Loucy (cell line): ENCODE measurements around the gene KIF11.
"Not testable (repeated sequence)": the region's sequence is repeated elsewhere in the genome, so short reads cannot be mapped to it uniquely, and the experiment has no call there.

Experiments used
- H2AFZ ChIP-seq: fragments of 200-600 bp; sonication (generic); 2 replicates; pipeline ENCODE4 v1.6.0; 2016; ENCODE audit warnings: antibody characterized with exemption, mild to moderate bottlenecking, low read length, moderate library complexity
- H3F3A ChIP-seq: fragments of 200-600 bp; 2 replicates; pipeline ENCODE4 v1.6.0; 2016; ENCODE audit warnings: antibody characterized with exemption, low read depth, mild to moderate bottlenecking
- H3K27me3 ChIP-seq: fragments of 200-600 bp; sonication (generic); 2 replicates; pipeline ENCODE4 v1.6.1; 2014; ENCODE audit warnings: low read length, mild to moderate bottlenecking; ENCODE audit not compliant: insufficient read depth, poor library complexity, severe bottlenecking
- H3K36me3 ChIP-seq: fragments of 200-600 bp; sonication (generic); 2 replicates; pipeline ENCODE4 v1.6.1; 2016; ENCODE audit warnings: low read length; ENCODE audit not compliant: insufficient read depth
- H3K4me1 ChIP-seq: fragments of 200-600 bp; sonication (generic); 2 replicates; pipeline ENCODE4 v1.5.1; 2014; ENCODE audit warnings: low read length, mild to moderate bottlenecking; ENCODE audit not compliant: insufficient read depth, poor library complexity, severe bottlenecking
- H3K4me2 ChIP-seq: fragments of 200-600 bp; sonication (generic); 2 replicates; pipeline ENCODE4 v1.6.0; 2014; ENCODE audit warnings: antibody characterized with exemption, low read length, low read depth, mild to moderate bottlenecking; ENCODE audit not compliant: poor library complexity, severe bottlenecking
- H3K4me3 ChIP-seq: fragments of 200-600 bp; sonication (generic); 2 replicates; pipeline ENCODE4 v1.5.1; 2014; ENCODE audit warnings: low read length, mild to moderate bottlenecking, mixed read lengths; ENCODE audit not compliant: poor library complexity, severe bottlenecking
- H3K79me2 ChIP-seq: fragments of 200-600 bp; sonication (generic); 2 replicates; pipeline ENCODE4 v1.6.1; 2014; ENCODE audit warnings: low read length; ENCODE audit not compliant: insufficient read depth
- H3K9ac ChIP-seq: fragments of 200-600 bp; sonication (generic); 2 replicates; pipeline ENCODE4 v1.6.0; 2014; ENCODE audit warnings: mild to moderate bottlenecking, low read depth, low read length, moderate library complexity; ENCODE audit not compliant: poor library complexity, severe bottlenecking
- H3K9me2 ChIP-seq: fragments of 200-600 bp; sonication (generic); replicated peaks from 2 replicates; pipeline ENCODE4 v1.6.1; 2016; ENCODE audit warnings: low read depth, low read length, mixed read lengths
- H3K9me3 ChIP-seq: fragments of 200-600 bp; sonication (generic); 2 replicates; pipeline ENCODE4 v1.6.1; 2014; ENCODE audit warnings: mild to moderate bottlenecking, antibody characterized with exemption, low read length, low read depth; ENCODE audit not compliant: insufficient read depth
- H4K20me1 ChIP-seq: fragments of 200-600 bp; sonication (generic); 2 replicates; pipeline ENCODE4 v1.6.0; 2014; ENCODE audit warnings: antibody characterized with exemption, low read length, mild to moderate bottlenecking; ENCODE audit not compliant: insufficient read depth, poor library complexity, severe bottlenecking
- CTCF ChIP-seq: fragments of 200-600 bp; sonication (generic); conservative IDR thresholded peaks from 2 replicates; pipeline ENCODE4 v1.5.1; 2014; ENCODE audit warnings: mild to moderate bottlenecking, antibody characterized with exemption, low read length
- EZH2phosphoT487 ChIP-seq: fragments of 200-600 bp; IDR thresholded peaks from 2 replicates; pipeline ENCODE4 v1.6.1; 2018; ENCODE audit warnings: antibody characterized with exemption, mild to moderate bottlenecking, moderate library complexity, borderline replicate concordance

Gene KIF11

GRCh38 chr10:92641492-92641891, 48.6 kb downstream of the KIF11 start:
- Histone ChIP-seq H2AFZ (no peak overlapping the region), H3K9me3 (no peaks in the 10 kb centered on the region), H3F3A (no peaks in the 10 kb centered on the region), H3K4me3 (no peak overlapping the region), H3K27me3 (no peaks in the 10 kb centered on the region), H3K4me2 (no peak overlapping the region), H3K9ac (no peak overlapping the region), H3K4me1 (no peaks in the 10 kb centered on the region), H3K9me2 (no peaks in the 10 kb centered on the region), H4K20me1 (peaks cover 5% of the 10 kb centered on the region), H3K36me3 (peaks cover 75% of the 10 kb centered on the region), H3K79me2 (peaks cover 3% of the 10 kb centered on the region; the same call in 1 of the 2 replicates)
- TF ChIP-seq CTCF, result no peak
- TF ChIP-seq EZH2phosphoT487, result no peak

GRCh38 chr10:92644921-92645320, 52.0 kb downstream of the KIF11 start:
- H3K9me3 ChIP-seq, result no peaks in the 10 kb centered on the region
- H3K9me2 ChIP-seq, result no peaks in the 10 kb centered on the region
- H3K79me2 ChIP-seq, result peaks cover 3% of the 10 kb centered on the region; the same call in 1 of the 2 replicates
- peaks cover 78% of the 10 kb centered on the region for H3K36me3 ChIP-seq
- no peak overlapping the region for H2AFZ ChIP-seq
- H3K4me1 ChIP-seq, result no peaks in the 10 kb centered on the region
- H3K4me2 ChIP-seq, result no peak overlapping the region
- H3F3A ChIP-seq, result no peaks in the 10 kb centered on the region
- peaks cover 5% of the 10 kb centered on the region for H4K20me1 ChIP-seq
- no peak overlapping the region for H3K9ac ChIP-seq
- H3K27me3 ChIP-seq, result no peaks in the 10 kb centered on the region
- no peak overlapping the region for H3K4me3 ChIP-seq
- TF ChIP-seq CTCF (no peak), EZH2phosphoT487 (no peak)

GRCh38 chr10:92650864-92651263, 57.9 kb downstream of the KIF11 start:
- not testable (repeated sequence) for H3K4me2 ChIP-seq, H3K27me3 ChIP-seq, H3F3A ChIP-seq, H3K9me2 ChIP-seq, H3K4me3 ChIP-seq, H3K9me3 ChIP-seq, H3K9ac ChIP-seq, H4K20me1 ChIP-seq, H2AFZ ChIP-seq, H3K4me1 ChIP-seq, H3K79me2 ChIP-seq
- H3K36me3 ChIP-seq, result peaks cover 96% of the 10 kb centered on the region

GRCh38 chr10:92655426-92655825, 62.5 kb downstream of the KIF11 start:
- H4K20me1 ChIP-seq, result no peaks in the 10 kb centered on the region
- no peaks in the 10 kb centered on the region for H3K79me2 ChIP-seq
- TF ChIP-seq EZH2phosphoT487, result no peak
- no peak for TF ChIP-seq CTCF
- no peaks in the 10 kb centered on the region for H3K9me3 ChIP-seq
- no peak overlapping the region for H2AFZ ChIP-seq
- H3K27me3 ChIP-seq, result no peaks in the 10 kb centered on the region
- H3K9ac ChIP-seq, result no peak overlapping the region
- H3K36me3 ChIP-seq, result peaks cover 58% of the 10 kb centered on the region; the same call in 1 of the 2 replicates
- no peak overlapping the region for H3K4me3 ChIP-seq
- no peaks in the 10 kb centered on the region for H3K4me1 ChIP-seq
- H3K4me2 ChIP-seq, result no peak overlapping the region
- H3K9me2 ChIP-seq, result no peaks in the 10 kb centered on the region
- peaks cover 9% of the 10 kb centered on the region; the same call in 1 of the 2 replicates for H3F3A ChIP-seq
